ENCODE data around the gene STK32B.

GRCh38 chr4:5444918-5445517, 393.7 kb downstream of the STK32B start:
- TF ChIP-seq CTCF (conservative IDR thresholded peaks at IDR 0.05; ENCODE audit: low read depth in 2 of 2): no peak
- TF ChIP-seq EZH2 (IDR thresholded peaks at IDR 0.05; ENCODE audit: low read depth, unreplicated experiment): no peak
- TF ChIP-seq EZH2phosphoT487 (IDR thresholded peaks at IDR 0.05; ENCODE audit: unreplicated experiment): no peak
- no peak for TF ChIP-seq ZNF114 (CRISPR knock-in tag; IDR thresholded peaks at IDR 0.05)
- no peak for TF ChIP-seq CREB1 (CRISPR knock-in tag; IDR thresholded peaks at IDR 0.05; ENCODE audit: low read depth)
- TF ChIP-seq JUNB (IDR thresholded peaks at IDR 0.05; ENCODE audit: unreplicated experiment): no peak
